ENCODE results near the gene CCDC112. TPM values are rescaled to one million over a fixed set of nuclear protein-coding genes. Genes with fewer than 3 reads are reported as not detected.

CCDC112 gene
- total and polyA plus RNA-seq, 2 of the 13 experiments (the other 11 are each of a cell fraction or from before 2014, with no cell fraction given): 1.1 to 2.8 TPM

GRCh38 chr5:115262321-115263077 is 34.0 kb downstream of the CCDC112 start, which contains the start of gene PGGT1B (continued):
- TF ChIP-seq ZNF512B (CRISPR knock-in tag; IDR thresholded peaks at IDR 0.05; ENCODE audit: borderline replicate concordance) (no peak), MAFK (conservative IDR thresholded peaks at IDR 0.05 in 1 of 2, IDR thresholded peaks at IDR 0.05 in 1 of 2; ENCODE audit: low read length in 2 of 2) (no peak), GATAD2A (CRISPR knock-in tag; IDR thresholded peaks at IDR 0.05) (peak; percentile 57; the same call in 1 of the 2 replicates), ZBTB42 (CRISPR knock-in tag; IDR thresholded peaks at IDR 0.05) (peak; percentile 83), ZNF275 (CRISPR knock-in tag; IDR thresholded peaks at IDR 0.05; ENCODE audit: borderline replicate concordance) (peak; percentile 81; the same call in 1 of the 2 replicates), ZNF607 (CRISPR knock-in tag; IDR thresholded peaks at IDR 0.05; ENCODE audit: borderline replicate concordance) (0 out of 2 replicates have a peak, but pooled peaks have one; percentile 65), HMGA1 (CRISPR knock-in tag; conservative IDR thresholded peaks at IDR 0.05) (no peak), TAF15 (IDR thresholded peaks at IDR 0.05; ENCODE audit: low read depth, low read length, poor library complexity, severe bottlenecking) (no peak), TBX2 (CRISPR knock-in tag; IDR thresholded peaks at IDR 0.05; ENCODE audit: borderline replicate concordance) (peak; percentile 68), HNRNPH1 (optimal IDR thresholded peaks at IDR 0.05; ENCODE audit: low read depth, low read length) (no peak), IRF2 (CRISPR knock-in tag; IDR thresholded peaks at IDR 0.05) (peak; percentile 76), EZH2 (conservative IDR thresholded peaks at IDR 0.05; ENCODE audit: low read depth, low read length) (no peak), GFI1 (CRISPR knock-in tag; IDR thresholded peaks at IDR 0.05; ENCODE audit: borderline replicate concordance) (no peak; the same call in 1 of the 2 replicates), ZNF605 (CRISPR knock-in tag; IDR thresholded peaks at IDR 0.05) (peak; percentile 81), NFAT5 (CRISPR knock-in tag; IDR thresholded peaks at IDR 0.05) (0 out of 2 replicates have a peak, but pooled peaks have one; percentile 61), IRF9 (CRISPR knock-in tag; IDR thresholded peaks at IDR 0.05; ENCODE audit: borderline replicate concordance) (peak; percentile 75; the same call in 1 of the 2 replicates), ZNF737 (CRISPR knock-in tag; IDR thresholded peaks at IDR 0.05; ENCODE audit: borderline replicate concordance) (peak; percentile 84; the same call in 1 of the 2 replicates), ZFP41 (CRISPR knock-in tag; IDR thresholded peaks at IDR 0.05; ENCODE audit: borderline replicate concordance) (no peak)
